Measurements from ENCODE around the gene RTN4RL1. TPM values are rescaled to one million over a fixed set of nuclear protein-coding genes. Genes with fewer than 3 reads are reported as not detected.

Gene RTN4RL1, protein sequence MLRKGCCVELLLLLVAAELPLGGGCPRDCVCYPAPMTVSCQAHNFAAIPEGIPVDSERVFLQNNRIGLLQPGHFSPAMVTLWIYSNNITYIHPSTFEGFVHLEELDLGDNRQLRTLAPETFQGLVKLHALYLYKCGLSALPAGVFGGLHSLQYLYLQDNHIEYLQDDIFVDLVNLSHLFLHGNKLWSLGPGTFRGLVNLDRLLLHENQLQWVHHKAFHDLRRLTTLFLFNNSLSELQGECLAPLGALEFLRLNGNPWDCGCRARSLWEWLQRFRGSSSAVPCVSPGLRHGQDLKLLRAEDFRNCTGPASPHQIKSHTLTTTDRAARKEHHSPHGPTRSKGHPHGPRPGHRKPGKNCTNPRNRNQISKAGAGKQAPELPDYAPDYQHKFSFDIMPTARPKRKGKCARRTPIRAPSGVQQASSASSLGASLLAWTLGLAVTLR
- total RNA-seq: under 1 TPM in 1 of 2 donors, not detected in 1; 0.09 TPM

DNA sequence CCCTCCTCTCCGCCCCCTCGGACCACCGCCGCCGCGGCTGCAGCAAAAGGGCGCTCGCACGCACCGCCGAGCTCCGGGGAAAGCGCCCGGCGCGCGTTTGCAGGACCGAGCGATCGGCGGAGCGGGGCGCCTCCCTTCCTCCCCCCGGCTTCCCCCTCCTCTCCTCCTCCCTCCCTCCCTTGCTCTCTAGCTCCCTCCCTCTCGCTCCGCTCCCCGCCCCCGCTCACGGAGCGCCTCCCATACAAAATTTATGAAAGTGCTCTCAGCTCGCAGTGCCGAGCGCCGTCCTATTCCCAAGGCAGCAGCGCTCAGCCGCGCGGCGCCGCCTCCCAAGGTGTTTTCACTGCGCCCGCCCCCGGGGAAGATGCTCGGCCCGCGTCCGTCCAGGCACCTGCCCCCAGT, at the start of gene RTN4RL1:
Gene RTN4RL1, minus strand, starts transcription at position 115 of the 402 bp plus-strand sequence. CDS start 469 bp downstream, outside the sequence.
- H3K4me3 Mint-ChIP-seq: peak within 1 kb of the TSS; percentile 55
- peaks cover 8% of the 10 kb centered on the region for H3K27me3 Mint-ChIP-seq
- no peaks in the 10 kb centered on the region for H3K36me3 Mint-ChIP-seq (ENCODE audit: low read depth)
- peak; percentile 30 for ATAC-seq (replicated peaks)
- no peak within 1 kb of the TSS for H3K27ac Mint-ChIP-seq
- no peaks in the 10 kb centered on the region for H3K9me3 Mint-ChIP-seq
- peaks cover 5% of the 10 kb centered on the region for H3K4me1 Mint-ChIP-seq

DNA sequence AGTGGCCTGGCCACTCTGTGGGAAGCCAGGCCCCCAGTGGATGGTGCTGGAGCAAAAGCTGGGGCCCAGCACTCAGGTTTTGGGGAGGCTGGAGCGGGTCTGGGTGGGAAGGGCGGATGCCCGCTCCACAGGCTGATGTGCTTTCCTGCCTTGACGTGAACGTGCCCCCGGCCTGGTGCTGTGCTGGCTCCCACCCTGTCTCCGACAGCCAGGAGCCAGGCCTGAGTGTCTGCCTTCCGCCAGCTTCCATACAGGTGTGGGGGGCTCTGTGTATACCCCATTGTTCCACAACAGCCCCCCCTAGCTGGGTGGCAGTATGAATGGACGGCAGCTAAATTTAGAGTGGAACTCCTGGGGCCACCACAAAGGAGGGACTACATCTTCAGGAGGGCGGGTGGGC, 49.8 kb upstream of the RTN4RL1 start:
- Mint-ChIP-seq H3K27me3 (no peaks in the 10 kb centered on the region), H3K36me3 (ENCODE audit: low read depth) (peaks cover 81% of the 10 kb centered on the region), H3K9me3 (no peaks in the 10 kb centered on the region), H3K27ac (no peak overlapping the region), H3K4me3 (no peak overlapping the region), H3K4me1 (peaks cover 12% of the 10 kb centered on the region)
- ATAC-seq (replicated peaks): no peak

DNA sequence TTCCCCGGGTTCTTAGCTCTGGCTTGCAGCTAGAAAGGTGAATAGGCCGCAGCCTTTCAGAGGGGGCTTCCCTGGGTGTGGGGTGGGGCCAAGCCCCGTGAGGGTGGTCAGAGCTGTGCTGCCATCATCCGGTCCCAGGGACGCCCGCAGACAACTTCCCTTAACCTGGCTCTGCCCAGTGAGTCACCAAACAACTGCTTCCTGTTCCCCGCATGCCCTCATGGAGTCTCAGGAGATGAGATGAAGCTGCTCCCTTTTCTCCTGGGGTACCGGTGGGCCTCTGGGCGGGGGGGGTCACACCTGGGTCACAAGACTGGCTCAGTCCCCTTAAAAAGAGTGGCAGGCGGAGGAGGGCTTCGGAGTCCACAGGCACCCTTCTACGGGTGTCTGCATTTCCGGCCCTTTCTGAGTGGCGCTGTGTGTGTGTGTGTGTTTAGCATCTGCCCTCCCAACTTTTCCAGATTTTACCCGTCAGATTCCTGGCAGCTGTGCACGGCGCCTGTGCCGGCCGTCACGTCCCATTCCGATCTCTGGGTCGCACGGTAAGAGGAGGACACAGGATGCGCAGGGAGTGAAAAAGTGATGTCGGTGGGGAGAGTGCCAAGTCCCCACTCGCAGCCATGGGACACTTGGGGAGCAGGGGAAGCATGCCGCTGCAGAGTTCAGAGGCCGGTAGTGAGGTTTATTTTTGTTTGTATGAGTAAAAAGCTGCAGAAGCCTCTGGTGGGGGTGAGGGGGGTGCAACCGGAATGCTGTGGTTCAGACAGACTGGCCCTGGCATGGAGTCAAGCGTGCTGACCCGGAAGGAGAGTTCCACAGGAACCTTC, 46.5 kb upstream of the RTN4RL1 start:
- peaks cover 25% of the 10 kb centered on the region for H3K4me1 Mint-ChIP-seq
- peak overlapping the region; percentile 92 for H3K27ac Mint-ChIP-seq
- H3K4me3 Mint-ChIP-seq: peak overlapping the region; percentile 79

DNA sequence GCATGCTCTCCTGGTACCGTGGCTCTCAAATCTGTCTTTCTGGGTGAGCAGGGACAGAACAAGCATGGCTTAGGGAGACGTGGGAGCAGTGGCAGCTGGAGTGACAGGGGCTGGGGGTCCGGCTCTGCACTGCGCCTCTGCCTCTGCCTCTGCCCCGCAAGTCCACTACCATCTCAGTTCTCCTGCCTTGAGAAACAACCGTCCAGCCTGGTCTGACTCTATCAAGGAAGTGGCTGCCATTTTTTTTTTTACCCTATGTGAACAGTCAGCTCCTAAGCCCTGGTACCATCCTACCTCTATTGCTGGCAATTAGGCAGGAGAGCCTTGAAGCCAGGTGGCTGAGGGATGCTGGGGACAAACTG, 45.9 kb upstream of the RTN4RL1 start:
- H3K36me3 Mint-ChIP-seq (ENCODE audit: low read depth): peaks cover 81% of the 10 kb centered on the region
- H3K27me3 Mint-ChIP-seq: no peaks in the 10 kb centered on the region
- no peak for ATAC-seq (replicated peaks)
- peak overlapping the region; percentile 92 for H3K27ac Mint-ChIP-seq
- H3K4me3 Mint-ChIP-seq: peak overlapping the region; percentile 79
- H3K9me3 Mint-ChIP-seq: no peaks in the 10 kb centered on the region
- H3K4me1 Mint-ChIP-seq: peaks cover 28% of the 10 kb centered on the region

More for the DNA sequence above, 46.5 kb upstream of the RTN4RL1 start:
- peaks cover 81% of the 10 kb centered on the region for H3K36me3 Mint-ChIP-seq (ENCODE audit: low read depth)
- no peak for ATAC-seq (replicated peaks)
- no peaks in the 10 kb centered on the region for H3K27me3 Mint-ChIP-seq
- H3K9me3 Mint-ChIP-seq: no peaks in the 10 kb centered on the region

DNA sequence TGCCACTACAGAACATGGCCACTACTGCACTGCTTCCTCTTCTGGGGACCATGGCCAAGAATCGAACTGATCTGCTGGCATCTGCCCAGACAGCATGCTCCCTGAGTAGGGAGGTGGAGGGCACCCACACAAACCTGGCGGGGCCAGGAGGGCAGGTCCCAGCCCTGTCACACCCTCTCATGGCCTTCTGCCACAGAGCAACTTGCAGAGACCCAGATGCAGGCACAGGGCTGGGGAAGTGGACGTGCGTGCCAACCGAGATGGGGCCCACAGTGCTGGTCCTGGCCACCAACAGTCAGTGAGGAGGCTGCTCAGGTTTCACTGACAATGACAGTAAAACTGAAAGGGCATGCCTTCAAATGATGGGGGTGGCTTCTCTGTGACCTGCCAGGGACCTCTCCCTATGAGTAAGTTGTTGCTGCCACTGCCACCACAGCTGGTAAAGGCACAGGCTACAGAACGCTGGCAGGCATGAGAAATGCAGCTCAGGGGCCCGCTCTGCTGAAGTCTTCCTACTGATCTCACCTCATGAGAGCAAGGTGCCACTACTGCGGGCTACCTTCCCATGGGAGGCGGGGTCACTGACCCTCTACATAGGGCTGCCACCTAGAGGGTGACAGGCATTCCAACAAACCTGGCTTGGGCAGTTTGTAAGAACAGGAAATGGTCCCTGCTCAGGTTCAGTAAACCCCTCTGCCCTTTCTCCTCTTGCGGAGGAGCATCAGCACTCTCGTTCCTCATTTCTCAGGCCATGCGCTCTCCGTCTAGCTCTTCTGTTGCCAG, 45.3 kb upstream of the RTN4RL1 start:
- no peaks in the 10 kb centered on the region for H3K9me3 Mint-ChIP-seq
- peaks cover 85% of the 10 kb centered on the region for H3K36me3 Mint-ChIP-seq (ENCODE audit: low read depth)
- peak overlapping the region; percentile 79 for H3K4me3 Mint-ChIP-seq
- peak; percentile 92 for ATAC-seq (replicated peaks)
- peaks cover 28% of the 10 kb centered on the region for H3K4me1 Mint-ChIP-seq
- H3K27ac Mint-ChIP-seq: peak overlapping the region; percentile 92
- no peaks in the 10 kb centered on the region for H3K27me3 Mint-ChIP-seq

DNA sequence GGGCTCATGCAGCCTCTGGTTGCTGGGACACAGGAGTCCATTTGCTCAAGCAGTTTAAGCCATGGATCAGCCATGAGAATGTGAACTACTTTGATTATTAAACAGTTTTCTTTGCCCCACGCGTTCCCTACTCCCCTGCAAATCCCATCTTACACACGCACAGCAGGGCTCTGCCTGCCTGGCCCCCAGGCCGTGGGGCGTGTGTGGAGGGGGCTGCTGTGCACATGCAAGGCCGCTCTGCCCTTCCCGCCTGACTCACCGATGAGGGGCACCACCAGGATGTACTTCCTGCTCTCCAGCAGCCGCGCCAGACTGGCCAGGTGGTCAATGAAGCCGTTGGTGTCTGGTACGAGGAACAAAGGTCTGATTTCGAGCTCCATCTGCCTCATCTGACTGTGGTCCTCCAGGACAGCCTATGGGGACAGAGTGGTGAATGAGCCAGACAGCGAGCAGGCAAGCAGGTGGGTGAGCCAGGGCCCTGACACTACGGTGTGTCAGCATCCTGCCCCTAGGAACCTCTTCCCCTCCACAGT, 43.5 kb upstream of the RTN4RL1 start:
- Mint-ChIP-seq H3K27me3 (no peaks in the 10 kb centered on the region), H3K4me1 (peaks cover 39% of the 10 kb centered on the region), H3K9me3 (no peaks in the 10 kb centered on the region), H3K27ac (peak overlapping the region; percentile 92), H3K36me3 (ENCODE audit: low read depth) (peaks cover 93% of the 10 kb centered on the region), H3K4me3 (peak overlapping the region; percentile 79)
- peak; percentile 26 for ATAC-seq (replicated peaks)

DNA sequence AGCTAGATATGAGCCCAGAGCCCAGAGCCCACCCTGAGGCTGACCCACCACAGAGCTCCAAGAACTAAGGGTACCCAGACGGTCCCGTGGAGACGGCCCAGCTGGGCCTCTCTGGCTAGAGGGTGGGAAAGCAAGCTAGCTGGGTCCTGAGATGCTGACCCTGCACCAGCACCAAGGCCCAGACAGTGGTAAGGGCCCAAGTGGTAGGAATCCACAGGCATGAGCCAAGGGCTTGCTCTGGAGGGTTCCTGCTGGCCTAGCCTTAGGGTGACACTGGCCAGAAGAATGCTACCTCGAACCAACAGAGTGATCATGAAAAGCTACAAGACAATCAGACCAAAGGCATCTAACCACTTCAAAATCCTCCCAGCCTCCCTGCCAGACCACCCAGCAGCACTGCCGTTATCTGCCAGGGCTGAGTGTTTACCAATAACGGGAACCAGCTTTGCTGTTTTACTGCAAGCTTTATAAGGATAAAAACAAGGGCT, 42.9 kb upstream of the RTN4RL1 start:
- no peak for ATAC-seq (replicated peaks)
- no peaks in the 10 kb centered on the region for H3K9me3 Mint-ChIP-seq
- H3K27me3 Mint-ChIP-seq: no peaks in the 10 kb centered on the region
- no peak overlapping the region for H3K27ac Mint-ChIP-seq
- peaks cover 39% of the 10 kb centered on the region for H3K4me1 Mint-ChIP-seq
- H3K4me3 Mint-ChIP-seq: peak overlapping the region; percentile 79
- peaks cover 97% of the 10 kb centered on the region for H3K36me3 Mint-ChIP-seq (ENCODE audit: low read depth)

DNA sequence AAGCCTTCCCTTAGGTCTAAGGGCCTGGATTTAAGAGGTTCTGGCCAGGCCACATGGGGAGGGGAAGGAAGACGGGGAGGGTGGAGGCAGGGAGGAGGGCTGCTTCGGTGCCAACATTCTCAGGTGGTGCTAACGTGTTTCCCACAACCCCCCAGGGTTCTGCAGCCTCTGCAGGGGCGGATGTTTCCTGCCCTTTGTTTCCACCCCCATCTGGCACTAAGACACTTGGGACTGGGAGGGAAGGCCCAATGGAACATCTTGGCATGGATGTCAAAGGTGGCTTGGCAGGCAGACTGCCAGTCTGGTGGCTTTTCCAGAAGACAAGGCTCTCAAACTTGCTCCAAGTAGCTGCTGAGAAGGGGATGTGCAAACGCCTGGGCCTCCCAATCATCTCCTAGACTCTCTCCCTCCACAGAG, 42.5 kb upstream of the RTN4RL1 start:
- Mint-ChIP-seq H3K27me3 (no peaks in the 10 kb centered on the region), H3K4me1 (peaks cover 39% of the 10 kb centered on the region), H3K4me3 (peak overlapping the region; percentile 79), H3K9me3 (no peaks in the 10 kb centered on the region), H3K36me3 (ENCODE audit: low read depth) (peaks cover 97% of the 10 kb centered on the region), H3K27ac (no peak overlapping the region)
- no peak for ATAC-seq (replicated peaks)

DNA sequence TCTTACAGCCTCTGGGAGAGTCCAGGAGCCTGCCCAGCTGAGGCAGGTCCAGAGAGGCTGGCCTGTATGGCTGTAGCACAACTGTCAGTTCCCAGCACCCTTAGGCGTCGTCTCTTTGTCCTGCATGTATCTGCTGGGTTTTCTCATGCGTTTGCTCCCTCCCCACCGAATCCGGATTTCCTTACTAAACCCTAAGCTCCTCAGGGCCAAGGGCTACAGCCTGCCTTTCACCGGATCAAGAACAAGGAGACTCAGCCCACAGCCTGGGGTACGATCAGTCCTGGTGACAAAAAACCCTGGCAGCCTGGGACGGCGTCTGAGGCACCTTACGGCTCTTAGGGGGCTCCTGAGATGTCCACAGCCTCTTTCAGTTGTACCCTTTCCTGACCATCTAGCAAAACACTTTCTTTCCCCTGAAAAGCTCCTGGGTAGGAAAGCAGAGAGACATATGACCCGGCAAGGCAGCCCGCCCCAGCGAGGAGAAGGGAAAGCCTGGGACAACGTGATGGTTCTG, 42.0 kb upstream of the RTN4RL1 start:
- H3K36me3 Mint-ChIP-seq (ENCODE audit: low read depth): peaks cover 97% of the 10 kb centered on the region
- peaks cover 39% of the 10 kb centered on the region for H3K4me1 Mint-ChIP-seq
- no peak overlapping the region for H3K4me3 Mint-ChIP-seq
- no peak overlapping the region for H3K27ac Mint-ChIP-seq
- H3K27me3 Mint-ChIP-seq: no peaks in the 10 kb centered on the region
- no peaks in the 10 kb centered on the region for H3K9me3 Mint-ChIP-seq
- no peak for ATAC-seq (replicated peaks)

DNA sequence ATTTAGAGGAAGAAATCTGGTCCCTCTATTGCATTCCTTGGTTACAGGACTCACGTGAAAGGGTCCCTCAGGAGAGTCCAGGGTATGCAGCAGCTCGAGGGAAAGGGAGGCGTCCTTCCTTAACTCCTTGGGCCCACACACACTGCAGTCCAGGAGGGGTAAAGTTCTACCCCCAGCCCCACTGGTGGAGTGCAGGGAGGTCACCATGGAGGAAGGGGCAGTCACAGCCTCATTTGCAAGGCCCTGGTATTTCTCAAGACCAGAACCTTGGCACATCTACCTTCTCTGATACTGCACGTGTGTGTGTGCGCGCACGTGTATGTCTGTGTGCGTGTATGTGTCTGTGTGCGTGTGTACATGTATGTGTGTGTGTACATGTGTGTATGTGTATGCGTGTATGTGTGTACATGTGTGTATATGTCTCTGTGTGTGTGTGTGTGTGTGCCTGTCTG, 40.8 kb upstream of the RTN4RL1 start:
- Mint-ChIP-seq H3K27me3 (no peaks in the 10 kb centered on the region), H3K9me3 (no peaks in the 10 kb centered on the region), H3K4me3 (no peak overlapping the region), H3K36me3 (ENCODE audit: low read depth) (peaks cover 97% of the 10 kb centered on the region), H3K4me1 (peaks cover 35% of the 10 kb centered on the region), H3K27ac (no peak overlapping the region)
- no peak for ATAC-seq (replicated peaks)

DNA sequence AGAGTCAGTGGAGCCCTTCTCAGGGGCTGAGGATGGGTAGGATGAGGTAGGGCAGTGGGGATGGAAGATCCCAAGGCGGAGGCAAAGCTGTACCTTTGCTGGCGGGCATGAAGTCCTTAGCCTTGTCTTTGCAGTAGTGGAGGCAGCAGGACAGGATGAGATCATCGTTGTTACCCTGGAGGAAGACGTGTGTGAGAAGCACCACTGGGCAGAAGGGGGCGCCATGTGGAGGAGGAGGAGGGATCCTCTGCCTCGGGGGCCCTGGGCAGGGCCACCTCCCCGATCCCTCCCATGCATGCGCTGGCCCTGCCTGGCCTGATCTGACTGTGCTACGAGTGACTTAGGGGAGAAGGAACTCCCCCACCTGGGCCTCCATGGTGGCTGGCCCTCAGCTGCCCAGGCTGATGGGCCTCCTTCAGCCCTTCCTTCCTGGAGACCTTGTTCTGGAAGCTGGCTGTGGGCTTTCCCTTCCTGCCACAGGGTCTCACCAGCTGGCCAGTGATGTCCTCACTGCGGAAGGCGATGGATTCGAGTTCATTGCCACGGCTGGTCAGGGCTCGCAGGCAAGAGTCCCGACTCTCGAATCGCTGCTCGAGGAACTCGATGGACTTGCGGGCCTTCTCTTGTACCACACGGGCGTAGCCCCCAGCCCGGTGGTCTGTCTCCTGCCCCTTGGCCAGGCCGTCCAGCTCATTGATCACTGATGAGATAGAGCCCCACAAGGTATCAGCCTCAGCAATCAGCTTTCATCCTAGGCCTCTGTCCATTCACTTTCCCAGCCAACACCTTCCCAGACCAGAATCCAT, 40.0 kb upstream of the RTN4RL1 start:
- H3K36me3 Mint-ChIP-seq (ENCODE audit: low read depth): peaks cover 100% of the 10 kb centered on the region
- peak overlapping the region; percentile 10 for H3K4me3 Mint-ChIP-seq
- H3K4me1 Mint-ChIP-seq: peaks cover 30% of the 10 kb centered on the region
- peak; percentile 56 for ATAC-seq (replicated peaks)
- H3K27me3 Mint-ChIP-seq: no peaks in the 10 kb centered on the region
- H3K27ac Mint-ChIP-seq: peak overlapping the region; percentile 61
- no peaks in the 10 kb centered on the region for H3K9me3 Mint-ChIP-seq

DNA sequence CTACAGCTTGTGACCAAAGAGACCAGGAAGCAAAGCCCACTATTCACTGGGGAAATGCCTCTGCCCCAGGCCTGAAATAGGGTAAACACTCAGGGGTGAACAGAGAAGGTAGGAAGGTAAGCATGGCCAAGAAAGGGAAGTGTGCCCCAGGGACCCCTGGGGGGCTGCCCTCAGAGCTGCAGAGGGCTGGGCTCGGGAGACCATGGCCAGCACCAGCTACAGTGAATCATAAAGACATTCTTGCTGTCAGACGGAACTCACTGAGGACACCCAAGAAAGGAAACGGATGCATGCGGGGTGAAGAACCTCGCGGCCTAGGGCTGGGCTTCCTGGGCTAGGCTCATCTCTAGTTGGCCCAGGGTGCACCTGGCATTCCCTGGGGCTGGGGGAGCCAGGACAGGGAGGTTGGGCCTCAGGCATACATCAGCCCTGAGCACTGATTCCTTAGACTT, 39.4 kb upstream of the RTN4RL1 start:
- ATAC-seq (replicated peaks): no peak
- Mint-ChIP-seq H3K9me3 (no peaks in the 10 kb centered on the region), H3K27me3 (peaks cover 1% of the 10 kb centered on the region), H3K4me3 (peak overlapping the region; percentile 10), H3K4me1 (peaks cover 23% of the 10 kb centered on the region), H3K27ac (peak overlapping the region; percentile 61), H3K36me3 (ENCODE audit: low read depth) (peaks cover 100% of the 10 kb centered on the region)

DNA sequence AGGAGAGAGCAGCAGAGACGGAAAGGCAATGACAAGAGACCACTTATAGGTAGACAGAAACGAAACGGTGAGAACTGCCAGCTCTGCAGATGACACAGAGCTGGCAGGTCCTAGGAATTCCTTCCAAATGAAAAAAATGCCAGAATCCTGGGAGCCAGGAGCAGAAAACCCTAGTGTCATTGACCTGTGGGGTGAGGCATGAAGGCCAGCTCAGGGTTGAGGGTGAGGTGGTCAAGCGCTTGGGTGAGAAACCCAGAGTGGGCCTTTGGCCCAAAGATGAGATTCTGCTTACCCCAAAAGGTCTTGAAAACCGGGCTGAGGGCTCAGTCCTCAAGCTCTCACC, 39.0 kb upstream of the RTN4RL1 start:
- Mint-ChIP-seq H3K9me3 (no peaks in the 10 kb centered on the region), H3K27me3 (peaks cover 4% of the 10 kb centered on the region), H3K36me3 (ENCODE audit: low read depth) (peaks cover 100% of the 10 kb centered on the region), H3K27ac (peak overlapping the region; percentile 61), H3K4me1 (peaks cover 21% of the 10 kb centered on the region), H3K4me3 (no peak overlapping the region)
- ATAC-seq (replicated peaks): no peak

All from activated T-helper 17 cell treated with anti-CD3 and anti-CD28 coated beads, Interleukin-2, amount 50 U/mL, for 72 hours (primary cell).